GM13977 (cell line): ENCODE results near the gene FOXN1.

Experiments
- DNase-seq: peaks from one replicate; pipeline ENCODE4 v3.0.0; 2012; ENCODE audit warnings: low spot score
- CTCF ChIP-seq: IDR thresholded peaks from 2 replicates; pipeline ENCODE4 v1.5.1; 2012; ENCODE audit warnings: mild to moderate bottlenecking, control low read depth; ENCODE audit not compliant: insufficient read depth; ENCODE audit errors: extremely low read depth, missing control alignments
- in situ Hi-C: fragments of 300-500 bp; cut with MboI; formaldehyde crosslinking; loops from one replicate; pipeline ENCODE4 v1.12.0; 2022; ENCODE audit warnings: low sequenced_read_pairs, low pct_unique_long_range_greater_than_20kb, mixed read lengths, inconsistent platforms; ENCODE audit not compliant: unreplicated experiment

FOXN1 gene

GRCh38 chr17:28544402-28545140 lies 38.4 kb downstream of the FOXN1 start:
- no peak for TF ChIP-seq CTCF
- in situ Hi-C loops: loop anchor here (5.0 to 25.0 kb wide), 2 partner anchors 47 to 157 kb away; no protein-coding TSS in a partner anchor
- no peak for DNase-seq

GRCh38 chr17:28545141-28545503 lies 39.0 kb downstream of the FOXN1 start:
- DNase-seq: no peak
- TF ChIP-seq CTCF: no peak
- in situ Hi-C loops: loop anchor here (5.0 to 25.0 kb wide), 2 partner anchors 48 to 158 kb away; no protein-coding TSS in a partner anchor

GRCh38 chr17:28545787-28546415 lies 39.8 kb downstream of the FOXN1 start:
- in situ Hi-C loops: loop anchor here (5.0 to 25.0 kb wide), 2 partner anchors 49 to 159 kb away; no protein-coding TSS in a partner anchor
- no peak for TF ChIP-seq CTCF
- no peak for DNase-seq

- TF ChIP-seq CTCF: no peak
- no peak for DNase-seq
- in situ Hi-C loops: loop anchor here (5.0 to 25.0 kb wide), 2 partner anchors 50 to 160 kb away; no protein-coding TSS in a partner anchor
These were observed 41.0 kb downstream of the FOXN1 start for GRCh38 chr17:28547096-28547622.

GRCh38 chr17:28547623-28548416 lies 41.7 kb downstream of the FOXN1 start:
- DNase-seq: peak; percentile 84
- in situ Hi-C loops: loop anchor here (5.0 to 25.0 kb wide), 2 partner anchors 51 to 161 kb away; no protein-coding TSS in a partner anchor
- TF ChIP-seq CTCF: peak; percentile 90
